HG03139 (cell line): Measurements from ENCODE around the gene YTHDC1.

ENCODE experiments used
- ATAC-seq: cut with Tn5 transposase; IDR thresholded peaks from one replicate; pipeline ENCODE4 v1.9.1; 2021; ENCODE audit not compliant: unreplicated experiment

YTHDC1 gene

DNA sequence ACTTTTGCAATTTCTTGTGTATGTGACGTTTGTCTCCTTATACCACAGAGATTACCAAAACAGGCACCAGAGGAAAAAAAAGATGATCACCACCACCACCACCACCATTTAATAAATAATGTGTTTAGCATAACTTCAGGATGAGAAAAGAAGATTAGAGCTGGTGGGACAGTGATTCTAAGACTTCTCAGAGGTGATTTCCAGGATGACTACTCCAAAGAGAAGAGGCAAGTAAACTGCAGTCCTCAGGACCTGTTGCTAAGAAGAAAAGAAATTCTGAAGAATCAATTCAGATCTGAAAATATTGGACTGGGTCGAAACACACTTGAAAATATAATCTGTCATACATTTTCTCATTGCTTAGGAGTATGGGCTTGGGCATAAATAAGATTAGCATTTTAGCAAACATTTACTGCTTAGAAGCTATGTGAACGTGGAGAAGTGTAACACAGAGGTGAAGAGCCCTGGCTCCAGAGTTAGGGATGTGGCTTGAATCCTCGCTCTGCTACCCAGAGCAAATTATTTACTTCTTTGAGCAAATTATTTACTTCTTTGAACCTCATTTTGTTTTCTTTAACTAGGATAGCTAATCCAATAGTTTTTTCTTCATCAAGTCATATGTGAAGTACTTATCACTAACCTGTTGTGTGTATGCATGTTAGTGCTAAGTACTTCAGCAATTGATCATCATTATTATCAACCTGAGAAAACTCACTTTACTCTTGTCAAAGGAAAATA lies 10.5 kb upstream of the YTHDC1 start:
- ATAC-seq, result no peak

DNA sequence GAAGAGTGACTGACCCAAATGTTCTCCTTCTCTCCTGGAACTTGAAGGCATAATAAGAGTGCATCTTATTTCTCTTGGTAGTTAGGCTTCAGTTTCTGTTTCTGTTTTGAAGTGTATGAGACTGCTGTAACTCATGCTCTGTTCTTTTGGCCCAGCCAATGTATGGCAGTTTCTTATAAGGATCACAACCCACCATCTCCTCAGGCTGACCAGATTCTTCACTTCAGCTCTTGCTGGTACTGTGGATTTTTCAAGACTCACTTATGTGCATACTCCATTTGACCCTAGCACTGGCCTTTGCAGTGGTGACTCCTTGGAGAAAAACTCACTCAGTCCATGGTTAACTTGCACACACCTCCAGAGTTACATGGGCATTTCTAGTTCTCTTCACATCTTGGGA lies 9.6 kb upstream of the YTHDC1 start:
- peak; percentile 73 for ATAC-seq

DNA sequence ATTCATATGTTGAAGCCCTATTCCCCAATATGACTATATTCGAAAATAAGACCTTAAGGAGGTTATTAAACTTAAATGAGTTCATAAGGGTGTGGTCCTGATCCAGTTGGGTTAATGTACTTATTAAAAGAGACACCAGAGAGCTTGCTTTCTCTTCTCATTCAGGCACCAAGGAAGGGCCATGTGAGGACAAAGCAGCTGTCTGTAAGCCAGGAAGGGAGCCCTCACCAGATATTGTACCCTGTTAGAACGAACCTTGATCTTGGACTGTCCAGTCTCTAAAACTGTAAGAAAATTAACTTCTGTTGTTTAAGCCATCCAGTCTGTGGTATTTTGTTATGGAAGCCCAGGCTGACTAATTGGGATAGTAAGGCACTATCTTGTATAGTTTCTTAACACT lies 9.1 kb upstream of the YTHDC1 start:
- ATAC-seq, result no peak

DNA sequence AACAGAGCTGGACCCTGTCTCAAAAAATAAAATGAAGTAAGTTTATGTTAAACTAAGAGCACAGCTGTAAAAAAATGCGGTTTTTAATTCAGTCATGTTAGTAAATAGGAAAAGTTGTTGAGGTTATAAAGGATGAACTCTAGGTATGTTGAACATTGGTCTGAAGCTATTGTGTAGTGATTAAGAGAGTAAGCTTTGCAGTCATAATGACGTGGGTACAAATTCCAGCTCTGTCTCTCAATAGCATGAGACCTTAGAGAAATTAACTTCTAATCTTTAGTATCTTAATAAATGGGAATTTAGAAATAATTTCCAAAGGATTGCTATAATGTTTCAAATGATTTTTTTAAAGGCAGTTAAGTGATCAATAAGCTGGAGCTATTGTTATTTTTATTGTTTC lies 2.9 kb upstream of the YTHDC1 start:
- no peak for ATAC-seq

DNA sequence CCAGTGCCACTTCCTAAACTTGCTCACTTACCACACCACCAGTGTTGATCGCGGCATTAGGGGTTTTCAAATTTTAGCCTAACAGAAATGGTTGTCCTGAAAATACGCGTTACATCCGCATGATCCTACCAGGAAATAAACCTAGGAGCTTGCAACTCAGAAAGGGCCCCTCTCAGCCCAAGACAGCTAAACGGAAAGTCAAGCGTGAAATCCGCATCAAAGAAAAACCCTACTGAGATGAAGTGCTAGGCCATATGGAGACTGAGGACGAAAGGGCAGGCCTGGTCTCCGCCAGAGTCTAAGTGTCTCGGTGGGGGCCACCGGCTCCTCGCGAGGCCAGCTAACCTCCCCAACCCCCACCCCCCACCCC lies 626 bp downstream of the YTHDC1 start:
- ATAC-seq, result peak; percentile 15

DNA sequence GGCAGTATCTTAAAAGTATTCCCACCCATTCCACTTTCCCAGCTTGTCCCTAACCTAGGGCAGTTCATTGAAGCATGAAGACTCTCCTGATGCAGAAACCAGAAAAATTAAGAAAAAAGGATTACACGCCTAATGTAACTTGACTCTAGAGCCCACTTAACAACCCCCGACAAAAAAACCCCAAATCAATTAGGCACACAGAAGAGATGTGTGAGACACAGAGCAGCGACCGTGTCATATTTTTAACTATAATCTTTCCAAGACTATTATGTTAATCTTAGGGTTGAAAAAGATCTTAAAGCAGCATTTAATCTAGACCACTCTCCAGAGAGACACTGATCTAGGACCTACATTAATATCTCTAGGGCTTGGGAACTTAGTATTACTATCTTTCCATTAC lies 1.3 kb downstream of the YTHDC1 start:
- no peak for ATAC-seq

DNA sequence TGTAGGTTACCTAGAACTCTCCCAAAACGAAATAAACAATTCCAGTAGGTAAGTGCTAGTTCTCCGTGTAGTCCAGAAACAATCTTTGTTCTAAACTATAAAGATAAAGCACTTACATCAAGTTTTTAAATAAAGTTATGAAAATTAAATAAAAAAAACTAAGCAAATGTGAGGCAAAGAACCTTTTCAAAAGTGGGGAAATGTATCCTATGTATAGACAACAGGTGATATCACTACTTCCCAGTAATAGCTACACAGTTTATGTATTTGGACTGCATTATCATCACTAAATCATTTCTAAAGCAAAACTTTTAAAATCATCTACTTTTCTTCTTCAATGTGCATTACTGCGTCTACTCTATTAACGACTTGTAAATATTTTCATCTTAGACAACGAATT lies 2.0 kb downstream of the YTHDC1 start:
- ATAC-seq, result no peak

DNA sequence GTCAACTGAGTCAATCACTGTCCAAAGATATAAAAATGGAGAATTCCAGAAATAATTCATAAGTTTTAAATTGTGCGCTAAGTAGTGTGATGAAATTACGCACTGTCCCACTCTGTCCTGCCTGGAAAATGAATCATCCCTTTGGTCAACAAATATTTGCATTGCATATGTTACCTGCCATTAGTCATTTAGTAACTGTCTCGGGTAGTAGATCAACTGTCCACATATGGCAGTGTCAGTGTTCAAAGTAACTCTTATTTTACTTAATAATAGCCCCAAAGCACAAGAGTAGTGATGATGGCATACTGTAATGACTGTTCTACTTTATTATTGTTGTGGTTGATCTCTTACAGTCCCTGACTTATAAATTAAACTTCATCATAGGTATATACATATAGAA lies 3.4 kb downstream of the YTHDC1 start:
- ATAC-seq, result no peak

DNA sequence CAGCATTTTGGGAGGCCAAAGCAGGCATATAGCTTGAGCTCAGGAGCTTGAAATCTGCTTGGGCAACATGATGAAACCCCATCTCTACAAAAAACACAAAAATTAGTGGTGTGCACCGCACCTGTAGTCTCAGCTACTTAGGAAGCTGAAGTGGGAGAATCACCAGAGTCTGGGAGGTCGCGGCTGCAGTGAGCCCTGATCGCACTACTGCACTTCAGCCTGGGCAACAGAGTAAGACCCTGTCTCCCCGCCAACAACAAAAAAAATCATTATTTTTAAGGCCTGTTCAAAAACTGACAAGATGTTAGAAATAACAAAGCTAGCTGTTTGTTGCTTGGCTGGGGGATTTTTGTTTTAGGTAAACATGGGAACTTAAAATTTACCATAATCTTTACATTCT lies 5.1 kb downstream of the YTHDC1 start:
- no peak for ATAC-seq

DNA sequence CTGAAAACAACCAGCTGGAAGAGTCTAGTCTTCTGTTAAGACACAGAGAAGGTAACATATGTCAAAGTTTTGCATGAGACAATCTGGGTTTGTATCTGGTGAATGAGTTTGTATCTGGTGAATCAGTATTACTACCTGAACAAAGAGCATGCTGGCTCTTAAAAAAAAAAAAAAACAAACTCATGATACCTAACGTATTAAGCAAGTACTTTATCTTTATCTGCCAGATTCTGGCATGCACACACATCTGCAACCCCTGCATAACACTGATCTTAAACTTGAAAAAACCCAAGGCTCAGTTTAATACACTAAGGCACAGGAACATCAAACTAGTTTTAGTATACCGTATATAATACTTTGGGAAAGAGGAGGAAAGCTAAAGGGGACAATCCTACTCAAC lies 5.8 kb downstream of the YTHDC1 start:
- no peak for ATAC-seq

DNA sequence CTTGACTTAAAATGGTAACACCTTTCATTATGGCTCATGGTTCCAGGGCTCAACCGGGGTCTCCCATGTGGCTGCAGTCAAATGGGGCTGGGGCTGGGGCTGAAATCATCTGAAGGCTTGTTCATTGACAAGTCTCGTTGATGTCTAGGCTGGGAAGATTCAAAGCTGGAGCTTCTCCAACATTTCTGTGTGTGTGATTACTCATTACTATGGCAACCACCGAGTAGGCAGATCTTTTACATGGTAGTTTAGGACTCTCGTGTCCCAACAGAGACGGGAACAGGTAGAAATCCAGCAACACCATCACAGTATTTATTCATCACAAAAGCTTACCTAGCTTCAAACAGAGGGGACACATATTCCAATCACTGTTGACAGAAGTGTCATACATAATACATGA lies 7.8 kb downstream of the YTHDC1 start:
- ATAC-seq, result no peak

DNA sequence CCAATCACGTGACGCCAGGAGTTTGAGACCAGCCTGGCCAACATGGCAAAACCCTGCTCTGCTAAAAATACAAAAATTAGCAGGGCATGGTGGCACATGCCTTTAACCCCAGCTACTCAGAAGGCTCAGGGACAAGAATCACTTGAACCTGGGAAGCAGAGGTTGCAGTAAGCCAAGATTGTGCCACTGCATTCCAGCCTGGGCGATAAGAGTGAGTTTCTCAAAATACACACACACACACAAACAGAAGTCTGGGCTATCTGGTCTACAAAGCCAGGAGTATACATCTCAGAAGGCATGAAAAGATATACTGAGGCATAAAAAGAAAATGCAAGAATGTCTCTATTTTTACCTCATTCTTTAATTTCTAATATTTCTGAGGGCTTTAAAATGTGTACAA lies 11.3 kb downstream of the YTHDC1 start:
- no peak for ATAC-seq

DNA sequence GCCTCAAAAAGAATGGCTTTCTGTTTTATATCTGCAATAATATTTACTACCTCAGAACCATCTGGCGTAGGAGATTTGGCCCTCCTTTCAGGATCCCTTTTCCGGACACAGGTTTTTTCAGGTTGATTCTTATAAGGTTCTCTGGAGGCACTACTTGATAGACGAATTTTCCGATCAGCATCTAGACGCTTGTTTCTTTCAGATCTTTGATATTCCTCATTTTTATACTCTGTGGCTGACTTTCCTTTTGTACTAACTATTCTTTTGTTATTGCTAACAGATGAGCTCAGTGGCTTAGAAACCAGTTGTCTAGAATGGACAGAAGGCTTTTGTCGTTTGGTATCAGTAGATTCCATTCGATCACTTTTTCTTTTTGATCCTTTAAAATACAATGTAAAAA lies 12.4 kb downstream of the YTHDC1 start:
- ATAC-seq, result no peak

DNA sequence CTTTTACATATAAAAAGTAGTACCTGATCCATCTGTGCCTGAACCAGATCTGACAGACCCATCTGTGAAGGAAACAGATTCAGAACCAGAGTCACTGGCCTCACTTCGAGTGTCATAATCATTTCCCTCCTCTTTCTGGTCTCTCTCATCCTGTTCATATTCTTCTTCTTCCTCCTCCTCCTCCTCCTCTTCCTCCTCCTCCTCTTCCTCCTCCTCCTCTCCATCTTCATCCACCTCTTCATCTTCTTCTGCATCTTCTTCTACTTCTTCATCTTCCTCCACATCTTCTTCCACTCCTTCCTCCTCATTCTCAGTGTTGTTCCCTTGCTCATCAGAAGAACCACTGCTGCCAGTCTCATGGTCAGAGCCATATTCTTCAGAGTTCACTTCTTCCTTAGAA lies 12.9 kb downstream of the YTHDC1 start:
- no peak for ATAC-seq

DNA sequence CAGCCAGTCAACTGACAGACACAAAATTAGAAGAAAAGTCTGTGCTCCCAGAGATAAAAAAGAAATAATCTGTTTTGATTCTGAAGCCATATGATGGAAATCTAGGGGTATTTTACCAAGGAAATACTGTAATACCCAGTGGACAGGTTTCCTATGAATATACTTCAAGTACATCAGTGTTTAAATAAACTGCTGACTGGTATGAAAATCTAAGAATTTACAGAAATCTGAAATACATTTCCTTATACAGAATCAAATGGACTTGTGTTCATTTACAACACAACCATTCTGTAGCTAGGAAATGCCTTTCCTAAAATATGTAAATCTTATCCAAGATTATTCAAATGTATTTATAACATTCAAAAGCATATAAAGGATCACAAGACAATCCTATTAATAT lies 13.4 kb downstream of the YTHDC1 start:
- ATAC-seq, result no peak

DNA sequence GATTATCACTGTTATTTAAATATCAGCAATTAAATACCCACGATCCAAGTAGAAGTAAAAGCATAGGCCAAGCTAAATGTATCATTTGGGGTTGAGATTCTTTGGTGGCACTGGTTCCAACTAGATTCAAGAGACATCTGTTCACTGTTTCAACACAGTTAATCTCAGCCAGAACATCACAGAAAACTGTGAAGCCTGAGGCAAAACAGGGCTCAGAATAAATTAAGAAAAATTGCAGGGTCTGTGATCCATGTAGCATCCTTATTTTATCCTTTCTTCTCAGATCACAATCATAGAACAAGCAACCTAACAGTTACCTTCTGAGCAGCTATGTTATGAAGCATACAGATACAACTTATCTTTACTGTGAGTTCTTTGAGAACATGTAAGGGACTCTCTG lies 23.7 kb downstream of the YTHDC1 start:
- no peak for ATAC-seq

DNA sequence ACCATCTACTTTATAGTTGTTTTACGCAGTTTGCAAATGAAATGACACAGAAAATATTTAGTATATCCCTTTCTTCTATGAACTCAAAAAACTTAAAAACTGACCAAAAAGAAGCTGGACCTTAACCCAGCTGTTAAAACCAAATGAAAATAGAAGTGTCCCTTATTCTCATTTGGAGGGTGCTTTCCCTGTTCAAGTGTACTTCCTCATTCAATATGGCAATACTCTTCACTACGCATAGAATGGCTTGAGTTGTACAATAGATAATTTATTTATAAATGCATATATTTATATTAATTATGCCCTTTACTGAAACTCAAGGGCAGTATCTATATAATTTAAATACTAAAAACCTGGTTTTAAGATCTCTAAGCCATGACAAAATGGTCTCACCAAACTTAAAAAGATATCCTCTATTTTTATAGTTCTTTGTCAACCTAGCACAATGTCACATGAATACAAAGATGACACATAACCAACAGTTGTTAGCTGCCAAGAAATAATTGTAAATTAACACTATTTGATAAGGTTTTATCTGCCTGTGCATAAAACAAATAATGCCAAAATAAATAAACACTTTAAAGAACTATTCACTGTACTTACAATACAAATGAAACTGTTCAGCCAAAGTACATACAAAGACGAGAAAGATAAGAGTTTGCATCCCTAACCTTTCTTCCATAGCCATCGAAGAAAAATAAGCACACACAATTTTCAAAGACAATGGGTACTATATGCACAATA lies 25.2 kb downstream of the YTHDC1 start:
- ATAC-seq, result no peak

DNA sequence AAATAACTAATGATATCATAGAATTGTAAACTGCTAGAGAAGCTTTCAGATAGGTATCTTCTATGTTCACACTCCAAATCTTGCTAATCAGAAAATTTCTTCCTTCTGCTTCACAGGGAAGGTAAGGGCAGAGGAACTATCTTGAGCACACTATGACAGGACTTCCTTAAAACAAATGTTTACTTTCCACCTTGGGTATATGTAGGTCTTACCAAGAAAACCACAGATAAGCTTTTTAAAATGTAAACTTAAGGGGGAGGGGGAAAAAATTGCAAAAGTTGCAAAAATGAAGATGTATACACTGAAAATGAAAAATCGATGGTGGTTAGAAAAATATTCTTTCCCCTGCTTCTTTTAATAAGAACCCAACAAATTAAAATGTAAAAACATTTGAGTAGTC lies 30.9 kb downstream of the YTHDC1 start:
- ATAC-seq, result no peak

DNA sequence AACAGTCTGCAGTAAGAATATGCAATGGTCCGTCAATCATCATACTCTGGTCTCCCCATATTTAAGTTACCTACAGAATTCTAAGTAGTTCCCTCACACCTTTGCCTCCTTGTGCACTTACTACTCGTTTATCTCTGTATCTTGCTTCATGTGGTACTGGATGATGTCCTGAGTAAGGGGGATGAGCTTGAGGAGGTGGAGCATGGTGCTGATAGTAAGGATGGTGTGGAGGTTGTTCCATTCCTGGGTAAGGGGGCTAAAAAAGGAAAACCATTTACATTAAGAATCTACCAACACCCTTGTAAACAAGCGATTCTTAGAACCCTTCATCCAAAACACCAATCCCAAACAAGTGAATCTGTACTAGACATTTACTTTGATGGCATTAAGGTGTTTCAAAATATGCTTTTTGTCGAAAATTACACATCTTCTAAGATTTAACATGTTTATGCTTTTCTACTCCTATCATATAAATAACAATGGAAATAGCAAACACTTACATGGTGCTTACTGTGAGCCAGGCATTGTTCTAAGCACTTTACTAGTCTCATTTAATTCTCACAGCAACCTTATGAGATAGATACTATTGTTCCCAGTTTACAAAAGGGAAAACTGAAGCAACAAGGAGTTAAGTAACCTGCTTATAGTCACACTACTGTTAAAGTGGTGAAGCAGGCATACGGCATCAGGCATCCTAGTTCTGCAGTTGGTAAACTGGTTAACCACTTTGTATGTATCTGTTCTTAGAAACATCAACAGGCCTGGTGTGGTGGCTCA lies 33.5 kb downstream of the YTHDC1 start:
- ATAC-seq, result no peak

DNA sequence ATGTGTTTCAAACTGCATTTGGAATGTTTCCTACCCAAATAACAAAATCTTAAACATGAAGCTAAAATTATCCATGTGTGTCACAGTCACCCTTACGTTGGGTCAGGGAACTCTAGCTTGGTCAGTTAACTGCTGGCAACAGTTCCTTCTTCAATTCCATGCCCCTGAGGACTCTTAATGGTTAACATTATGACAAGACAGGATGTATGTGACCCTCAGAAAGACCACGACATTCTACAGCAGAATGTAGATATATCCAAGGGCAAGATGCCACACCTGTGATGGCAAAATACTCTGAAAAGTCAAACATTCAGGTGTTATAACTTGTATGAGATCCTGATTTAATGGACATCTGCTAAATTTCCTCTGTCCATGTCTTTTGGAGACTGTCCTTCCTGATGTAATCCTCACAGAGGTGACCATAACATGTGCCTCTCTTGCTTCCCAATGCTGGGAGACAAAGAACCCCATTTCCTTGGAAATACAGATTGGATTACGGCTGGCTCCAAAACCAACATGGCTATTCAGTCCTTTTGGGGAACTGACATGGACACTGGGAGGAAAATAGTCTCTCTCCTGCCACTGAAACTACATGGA lies 39.1 kb downstream of the YTHDC1 start:
- no peak for ATAC-seq

DNA sequence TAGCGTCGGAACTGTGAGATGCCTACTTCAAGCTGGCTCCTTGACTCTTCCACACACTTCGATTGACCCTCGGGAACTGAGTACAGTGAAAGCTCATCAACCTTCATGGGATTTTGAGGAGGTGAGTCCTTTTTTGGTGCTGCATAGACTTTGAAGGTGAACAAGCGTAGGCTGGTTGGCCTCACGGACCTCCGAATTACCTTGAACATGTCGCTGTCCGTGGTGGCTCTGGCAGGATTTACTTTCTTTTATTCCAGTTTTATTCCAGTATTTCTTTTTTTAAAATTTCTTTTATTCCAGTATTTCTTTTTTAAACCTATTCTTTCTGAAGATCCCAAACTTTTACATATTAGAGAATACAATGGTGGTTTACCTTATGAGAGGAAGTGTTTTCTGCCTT lies 45.2 kb downstream of the YTHDC1 start:
- ATAC-seq, result no peak
